ENCODE data around the gene OR10A6.

The OR10A6 gene

GRCh38 chr11:7964873-7965272 lies 33.8 kb upstream of the OR10A6 start:
- Histone ChIP-seq H3K36me3 (no peaks in the 10 kb centered on the region), H3K27ac (no peak overlapping the region), H3K9me3 (ENCODE audit: severe bottlenecking) (no peaks in the 10 kb centered on the region), H3K4me3 (ENCODE audit: low read depth, low read length) (no peak overlapping the region), H3K27me3 (ENCODE audit: insufficient read depth, low read depth, severe bottlenecking) (no peaks in the 10 kb centered on the region)
- no peak for DNase-seq
- TF ChIP-seq CTCF (IDR thresholded peaks at IDR 0.05; ENCODE audit: low read depth, low read length), result no peak

DNA sequence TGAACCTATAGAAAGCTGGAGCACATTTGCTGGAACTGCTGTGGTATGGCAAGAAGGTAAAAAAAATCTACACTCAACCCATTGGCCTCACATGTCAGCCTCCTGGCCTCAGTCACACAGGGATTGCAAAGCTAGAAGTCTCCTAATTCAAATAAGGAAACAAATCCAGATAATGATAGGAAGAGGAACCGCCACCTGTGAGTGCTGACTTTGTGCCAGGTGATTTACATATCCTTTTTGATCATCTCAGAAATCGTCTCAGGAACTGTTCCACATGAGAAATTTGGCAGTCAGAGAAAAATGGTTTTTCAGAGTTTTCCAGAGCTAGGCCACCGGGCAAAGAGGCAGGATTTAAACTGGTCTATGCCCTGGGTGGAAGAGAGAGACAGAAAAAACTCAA lies 33.2 kb upstream of the OR10A6 start:
- no peak for DNase-seq
- Histone ChIP-seq H3K9me3 (ENCODE audit: severe bottlenecking) (no peaks in the 10 kb centered on the region), H3K27me3 (ENCODE audit: insufficient read depth, low read depth, severe bottlenecking) (no peaks in the 10 kb centered on the region), H3K27ac (no peak overlapping the region), H3K36me3 (no peaks in the 10 kb centered on the region), H3K4me3 (ENCODE audit: low read depth, low read length) (no peak overlapping the region)
- TF ChIP-seq CTCF (IDR thresholded peaks at IDR 0.05; ENCODE audit: low read depth, low read length), result no peak

GRCh38 chr11:7955191-7955590 lies 24.1 kb upstream of the OR10A6 start:
- DNase-seq, result no peak
- Histone ChIP-seq H3K9me3 (ENCODE audit: severe bottlenecking) (no peaks in the 10 kb centered on the region), H3K27me3 (ENCODE audit: insufficient read depth, low read depth, severe bottlenecking) (no peaks in the 10 kb centered on the region), H3K27ac (no peak overlapping the region), H3K4me3 (ENCODE audit: low read depth, low read length) (no peak overlapping the region), H3K36me3 (no peaks in the 10 kb centered on the region)
- TF ChIP-seq CTCF (IDR thresholded peaks at IDR 0.05; ENCODE audit: low read depth, low read length), result no peak

DNA sequence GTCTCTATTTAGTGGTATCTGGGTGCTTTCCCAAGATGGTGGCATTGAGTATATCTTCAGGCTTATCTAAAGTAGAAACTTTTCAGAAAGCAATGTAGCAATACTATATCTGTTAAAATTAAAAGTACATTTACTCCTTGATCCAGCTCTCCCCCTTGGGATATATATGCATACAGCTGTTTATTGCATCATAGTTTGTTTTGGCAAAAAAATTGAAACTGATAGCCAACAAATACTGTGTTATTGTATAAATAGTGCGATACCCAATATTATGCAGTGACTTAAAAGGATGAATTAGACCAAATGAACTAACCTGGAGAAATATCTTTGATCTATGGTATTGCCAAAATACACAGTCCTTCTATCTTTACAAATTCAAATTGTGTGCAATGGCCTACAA lies 18.9 kb upstream of the OR10A6 start:
- DNase-seq, result no peak
- no peaks in the 10 kb centered on the region for H3K27me3 ChIP-seq (ENCODE audit: insufficient read depth, low read depth, severe bottlenecking)
- no peaks in the 10 kb centered on the region for H3K9me3 ChIP-seq (ENCODE audit: severe bottlenecking)
- TF ChIP-seq CTCF (IDR thresholded peaks at IDR 0.05; ENCODE audit: low read depth, low read length), result no peak
- no peak overlapping the region for H3K27ac ChIP-seq
- no peak overlapping the region for H3K4me3 ChIP-seq (ENCODE audit: low read depth, low read length)
- no peaks in the 10 kb centered on the region for H3K36me3 ChIP-seq

- Histone ChIP-seq H3K27ac (no peak overlapping the region), H3K36me3 (no peaks in the 10 kb centered on the region), H3K4me3 (ENCODE audit: low read depth, low read length) (no peak overlapping the region), H3K9me3 (ENCODE audit: severe bottlenecking) (peaks cover 4% of the 10 kb centered on the region), H3K27me3 (ENCODE audit: insufficient read depth, low read depth, severe bottlenecking) (no peaks in the 10 kb centered on the region)
- DNase-seq, result no peak
- TF ChIP-seq CTCF (IDR thresholded peaks at IDR 0.05; ENCODE audit: low read depth, low read length), result no peak
Observed at GRCh38 chr11:7944123-7944522, 13.1 kb upstream of the OR10A6 start.

GRCh38 chr11:7941608-7942007 lies 10.5 kb upstream of the OR10A6 start, which contains the start of gene OR10A3:
TSS of gene OR10A3 (minus strand) at chr11:7941708. CDS start at chr11:7939520, 2,188 bp downstream.
- DNase-seq, result no peak
- H3K4me3 ChIP-seq (ENCODE audit: low read depth, low read length), result no peak within 1 kb of the TSS
- TF ChIP-seq CTCF (IDR thresholded peaks at IDR 0.05; ENCODE audit: low read depth, low read length), result no peak
- H3K9me3 ChIP-seq (ENCODE audit: severe bottlenecking), result peaks cover 4% of the 10 kb centered on the region
- no peaks in the 10 kb centered on the region for H3K36me3 ChIP-seq
- no peaks in the 10 kb centered on the region for H3K27me3 ChIP-seq (ENCODE audit: insufficient read depth, low read depth, severe bottlenecking)
- no peak within 1 kb of the TSS for H3K27ac ChIP-seq
